Lung (tissue), 12 donors: ENCODE data around the gene CDH23. TPM values are rescaled to one million over a fixed set of nuclear protein-coding genes. Genes with fewer than 3 reads are reported as not detected.
A peak's percentile ranks its signal among the peaks of the same experiment; 100 is the strongest.

Experiments used
- ATAC-seq: fragments of 200-7000 bp; cut with Tn5 transposase; one replicate; pipeline ENCODE4 v1.9.1; 2020; ENCODE audit warnings: moderate number of reproducible peaks; ENCODE audit not compliant: insufficient read depth, low FRiP score
- DNase-seq, 3 donors: peaks; one replicate each; pipeline ENCODE4 v3.0.0-alpha.2; 2013 to 2017
- H3K27ac ChIP-seq, 2 donors: one replicate each; pipeline ENCODE4 v1.5.1; 2013; ENCODE audit warnings: mild to moderate bottlenecking in 2 of 2, moderate library complexity in 2 of 2, control low read depth in 1 of 2, inconsistent platforms in 1 of 2, low read depth in 1 of 2, low read length in 1 of 2
- H3K27me3 ChIP-seq, 3 donors: one replicate each; pipeline ENCODE4 v1.5.1; 2013; ENCODE audit warnings: low read length in 2 of 3; ENCODE audit not compliant: control insufficient read depth in 3 of 3, insufficient read depth in 3 of 3
- H3K36me3 ChIP-seq, 4 donors: one replicate each; pipeline ENCODE4 v1.5.1; 2013; ENCODE audit warnings: low read length in 4 of 4, mild to moderate bottlenecking in 1 of 4, moderate library complexity in 1 of 4; ENCODE audit not compliant: control insufficient read depth in 4 of 4, insufficient read depth in 4 of 4
- H3K4me1 ChIP-seq, 5 donors: one replicate each; pipeline ENCODE4 v1.5.1; 2013; ENCODE audit warnings: low read length in 5 of 5, mild to moderate bottlenecking in 2 of 5, moderate library complexity in 1 of 5; ENCODE audit not compliant: control insufficient read depth in 5 of 5, insufficient read depth in 5 of 5
- H3K4me3 ChIP-seq: one replicate; pipeline ENCODE4 v1.5.1; 2013; ENCODE audit warnings: mild to moderate bottlenecking, control low read depth, moderate library complexity
- H3K9ac ChIP-seq, 2 donors: one replicate each; pipeline ENCODE4 v1.5.1; 2013; ENCODE audit warnings: low read length in 2 of 2, control low read depth in 1 of 2; ENCODE audit not compliant: insufficient read depth in 1 of 2
- H3K9me3 ChIP-seq, 4 donors: one replicate each; pipeline ENCODE4 v1.5.1; 2013; ENCODE audit warnings: low read length in 3 of 4, mild to moderate bottlenecking in 1 of 4, moderate library complexity in 1 of 4; ENCODE audit not compliant: control insufficient read depth in 4 of 4, insufficient read depth in 3 of 4
- CTCF ChIP-seq: IDR thresholded peaks from 2 replicates; pipeline ENCODE4 v1.5.1; 2012; ENCODE audit warnings: mild to moderate bottlenecking; ENCODE audit errors: control extremely low read depth, extremely low read depth
- WGBS, 2 donors: extraction: QIAGEN DNeasy Blood & Tissue Kit; methylation state at CpG; one replicate each; pipeline ENCODE4 v1.1.7; 2013; 5-methylcytosine and 5-hydroxymethylcytosine counted together
- polyA plus RNA-seq, 2 donors: library from polyadenylated mRNA; stranded (reverse); fragments of 200-250 nt; gene quantifications; one replicate each; pipeline ENCODE4 v1.2.1, GENCODE V29; 2013
- total RNA-seq, 2 donors: library from RNA; depleted of rRNA in 1 of 2; stranded (reverse); fragments of >200 nt in 1 of 2; gene quantifications; one replicate each; pipeline ENCODE4 v1.2.1, GENCODE V29; 2014 to 2021
- donor health status: control.
- donor health status: control.
- donor health status: Bipolar disorder and iron deficiency.
- donor health status: healthy.
- donor health status: DM: yes; HTN: yes; CAD: no.

CDH23 gene
- total and polyA plus RNA-seq, 4 donors = 4.5 to 29.5 (median 6.0) TPM

- WGBS, 2 donors = 88 to 90% methylated on average over 12 of the region's 12 CpGs
- Histone ChIP-seq H3K4me3 (no peak overlapping the region), H3K36me3 (no peaks in the 10 kb centered on the region), H3K27ac (no peak overlapping the region), H3K9ac (no peak overlapping the region), H3K9me3 (no peaks in the 10 kb centered on the region), H3K27me3 (no peaks in the 10 kb centered on the region), H3K4me1 (peaks cover 3 to 34% (median 27%) of the 10 kb centered on the region in 5 donors)
- DNase-seq (no peak), ATAC-seq (no peak)
- TF ChIP-seq CTCF = no peak
Observed at GRCh38 chr10:71731791-71732190, 335.1 kb downstream of the CDH23 start.

- Histone ChIP-seq H3K4me1 (peaks cover 0 to 28% (median 8%) of the 10 kb centered on the region in 5 donors), H3K4me3 (no peak overlapping the region), H3K9ac (no peak overlapping the region), H3K27ac (peak overlapping the region in 1 of 2 donors; percentile 16), H3K9me3 (no peaks in the 10 kb centered on the region), H3K36me3 (no peaks in the 10 kb centered on the region), H3K27me3 (no peaks in the 10 kb centered on the region)
- ATAC-seq (no peak), DNase-seq (no peak)
- 89 to 92% methylated on average over 5 of the region's 5 CpGs for WGBS, 2 donors
- no peak for TF ChIP-seq CTCF
Observed at GRCh38 chr10:71734797-71735196, 338.1 kb downstream of the CDH23 start.

- TF ChIP-seq CTCF = no peak
- no peak for DNase-seq
- peaks cover 0 to 28% (median 8%) of the 10 kb centered on the region in 5 donors for H3K4me1 ChIP-seq
- WGBS, 2 donors = 53 to 61% methylated on average over 16 of the region's 16 CpGs
- H3K4me3 ChIP-seq = no peak overlapping the region
- no peak overlapping the region for H3K9ac ChIP-seq
- H3K9me3 ChIP-seq = no peaks in the 10 kb centered on the region
- no peak for ATAC-seq
- no peaks in the 10 kb centered on the region for H3K27me3 ChIP-seq
- H3K27ac ChIP-seq = peak overlapping the region in 1 of 2 donors; percentile 63
- H3K36me3 ChIP-seq = no peaks in the 10 kb centered on the region
Observed at GRCh38 chr10:71735709-71736569, 339.2 kb downstream of the CDH23 start.
